Measurements from ENCODE around the gene CCL15.

GRCh38 chr17:35949401-35949800 lies 52.0 kb downstream of the CCL15 start:
- TF ChIP-seq EZH2phosphoT487 (IDR thresholded peaks at IDR 0.05; ENCODE audit: insufficient read depth, low read depth): no peak
- no peak for TF ChIP-seq EZH2 (IDR thresholded peaks at IDR 0.05; ENCODE audit: insufficient read depth, poor library complexity, severe bottlenecking)

Data from GM23248 (cell line).